ENCODE measurements around the gene MTO1.
"Not testable (repeated sequence)": the region's sequence is repeated elsewhere in the genome, so short reads cannot be mapped to it uniquely, and the experiment has no call there.

The MTO1 gene

GRCh38 chr6:73547036-73547435, 85.5 kb downstream of the MTO1 start:
- TF ChIP-seq ZNF221 (tag by site-specific recombination; IDR thresholded peaks at IDR 0.05; ENCODE audit: borderline replicate concordance) = no peak

DNA sequence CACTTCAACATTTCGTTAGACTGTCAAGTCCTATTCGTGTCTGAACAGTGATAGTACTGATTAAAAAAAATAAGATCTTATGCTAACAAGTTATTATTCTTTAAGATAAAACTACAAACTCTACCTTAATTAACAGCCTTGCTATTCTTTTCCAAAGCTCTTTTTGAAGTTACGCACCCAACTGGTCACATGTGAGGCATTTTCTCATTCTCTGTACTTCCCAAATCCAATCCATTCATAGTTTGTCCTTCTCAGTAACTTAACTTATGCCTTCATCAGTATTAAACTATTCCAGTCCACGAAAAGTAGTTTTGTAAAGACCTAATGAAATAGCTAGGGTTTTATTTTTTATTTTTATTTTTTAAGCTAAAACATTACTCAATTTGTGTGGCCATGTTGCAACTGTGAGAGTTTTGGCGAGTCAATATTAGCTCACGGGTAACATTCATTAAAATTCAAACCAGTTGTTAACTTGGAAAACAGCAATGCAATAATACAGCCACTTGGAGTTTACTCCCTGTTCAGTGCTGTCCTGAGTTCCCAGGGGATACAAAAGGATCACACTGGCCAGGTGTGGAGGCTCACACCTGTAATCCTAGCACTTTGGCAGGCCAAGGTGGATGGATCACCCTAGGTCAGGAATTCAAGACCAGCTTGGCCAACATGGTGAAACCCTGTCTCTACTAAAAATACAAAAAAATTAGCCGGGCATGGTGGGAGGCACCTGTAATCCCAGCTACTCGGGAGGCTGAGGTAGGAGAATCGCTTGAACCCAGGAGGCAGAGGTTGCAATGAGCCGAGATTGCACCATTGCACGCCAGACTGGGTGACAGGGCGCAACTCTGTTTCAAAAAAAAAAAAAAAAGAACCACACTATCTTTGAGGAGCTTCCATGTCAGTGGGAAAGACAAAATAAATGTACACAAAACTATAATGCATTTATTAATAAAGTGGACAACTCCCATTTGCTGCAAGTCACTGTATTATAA, 87.2 kb downstream of the MTO1 start:
- H3K27ac ChIP-seq (ENCODE audit: extremely low read depth, low read depth, low read length) = no peak overlapping the region
- TF ChIP-seq ZNF391 (tag by site-specific recombination; IDR thresholded peaks at IDR 0.05; ENCODE audit: borderline replicate concordance, low read depth) = no peak
- TF ChIP-seq ZNF571 (tag by site-specific recombination; IDR thresholded peaks at IDR 0.05) = no peak
- no peak for TF ChIP-seq ZBTB6 (tag by site-specific recombination; IDR thresholded peaks at IDR 0.05)
- TF ChIP-seq YY1 (tag by site-specific recombination; IDR thresholded peaks at IDR 0.05) = no peak
- no peak overlapping the region for H3K4me3 ChIP-seq (ENCODE audit: low read depth, low read length)
- H3K9me3 ChIP-seq (ENCODE audit: control insufficient read depth, insufficient read depth, low read depth, low read length) = no peaks in the 10 kb centered on the region
- CTCF ChIA-PET = interaction anchor here (0.6 to 3.5 kb wide), 11 partner anchors 8 to 103 kb away, joined by 3 to 17 read pairs (median 4); no protein-coding TSS in a partner anchor
- H3K4me1 ChIP-seq (ENCODE audit: control insufficient read depth, insufficient read depth, low read length) = no peaks in the 10 kb centered on the region
- no peaks in the 10 kb centered on the region for H3K36me3 ChIP-seq (ENCODE audit: control insufficient read depth in 2 of 2, insufficient read depth in 1 of 2, low read length in 2 of 2)
- POLR2A ChIA-PET = interaction anchor here (0.5 to 2.4 kb wide), 6 partner anchors 9 to 860 kb away, joined by 3 to 15 read pairs (median 4); partner anchors contain the start of gene EEF1A1

More at GRCh38 chr6:73547036-73547435, 85.5 kb downstream of the MTO1 start:
- Histone ChIP-seq H3K9me3 (ENCODE audit: control insufficient read depth, insufficient read depth, low read depth, low read length) (no peaks in the 10 kb centered on the region), H3K27ac (ENCODE audit: extremely low read depth, low read depth, low read length) (no peak overlapping the region), H3K4me3 (ENCODE audit: low read depth, low read length) (no peak overlapping the region), H3K4me1 (ENCODE audit: control insufficient read depth, insufficient read depth, low read length) (no peaks in the 10 kb centered on the region), H3K36me3 (ENCODE audit: control insufficient read depth in 2 of 2, insufficient read depth in 1 of 2, low read length in 2 of 2) (no peaks in the 10 kb centered on the region)
- CTCF ChIA-PET = interaction anchor here (3.5 kb wide), 1 partner anchor 64 kb away, joined by 17 read pairs; no protein-coding TSS in a partner anchor
- POLR2A ChIA-PET = interaction anchor here (2.4 kb wide), 1 partner anchor 26 kb away, joined by 15 read pairs; the partner anchor contains the start of gene EEF1A1

DNA sequence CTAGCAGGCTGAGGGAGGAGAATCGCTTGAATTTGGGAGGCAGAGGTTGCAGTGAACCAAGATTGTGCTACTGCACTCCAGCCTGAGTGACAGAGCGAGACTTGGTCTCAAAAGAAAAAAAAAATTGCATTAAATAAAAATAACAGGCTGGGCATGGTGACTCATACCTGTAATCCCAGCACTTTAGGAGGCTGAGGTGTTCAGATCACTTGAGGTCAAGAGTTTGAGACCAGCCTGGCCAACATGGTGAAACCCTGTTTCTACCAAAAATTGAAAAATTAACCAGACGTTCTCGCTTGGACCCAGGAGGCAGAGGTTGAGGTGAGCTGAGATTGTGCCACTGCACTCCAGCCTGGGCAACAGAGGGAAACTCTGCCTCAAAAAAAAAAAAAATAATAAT, 89.6 kb downstream of the MTO1 start:
- TF ChIP-seq ZSCAN16 (tag by site-specific recombination; IDR thresholded peaks at IDR 0.05) = 0 out of 2 replicates have a peak, but pooled peaks have one; percentile 63
- H3K36me3 ChIP-seq (ENCODE audit: control insufficient read depth in 2 of 2, insufficient read depth in 1 of 2, low read length in 2 of 2); H3K9me3 ChIP-seq (ENCODE audit: control insufficient read depth, insufficient read depth, low read depth, low read length); POLR2A ChIA-PET; H3K4me3 ChIP-seq (ENCODE audit: low read depth, low read length); H3K27ac ChIP-seq (ENCODE audit: extremely low read depth, low read depth, low read length); H3K4me1 ChIP-seq (ENCODE audit: control insufficient read depth, insufficient read depth, low read length): not testable (repeated sequence)
- CTCF ChIA-PET = interaction anchor here (1.4 kb wide), 1 partner anchor 242 kb away, joined by 5 read pairs; no protein-coding TSS in a partner anchor

DNA sequence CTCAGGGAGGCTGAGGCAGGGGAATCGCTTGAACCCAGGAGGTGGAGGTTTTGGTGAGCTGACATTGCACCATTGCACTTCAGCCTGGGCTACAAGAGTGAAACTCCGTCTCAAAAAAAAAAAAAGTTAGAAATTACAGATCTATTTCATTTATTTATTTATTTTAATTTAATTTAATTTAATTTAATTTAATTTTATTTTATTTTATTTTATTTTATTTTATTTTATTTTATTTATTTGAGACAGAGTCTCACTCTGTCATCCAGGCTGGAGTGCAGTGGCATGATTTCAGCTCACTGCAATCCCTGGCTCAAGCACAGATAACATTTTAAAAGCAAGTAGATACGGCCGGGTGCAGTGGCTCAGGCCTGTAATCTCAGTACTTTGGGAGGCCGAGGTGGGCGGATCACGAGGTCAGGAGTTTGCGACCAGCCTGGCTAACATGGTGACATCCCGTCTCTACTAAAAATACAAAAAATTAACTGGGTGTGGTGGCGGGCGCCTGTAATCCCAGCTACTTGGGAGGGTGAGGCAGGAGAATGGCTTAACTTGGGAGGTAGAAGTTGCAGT, 93.9 kb downstream of the MTO1 start:
- POLR2A ChIA-PET; H3K4me3 ChIP-seq (ENCODE audit: low read depth, low read length); H3K9me3 ChIP-seq (ENCODE audit: control insufficient read depth, insufficient read depth, low read depth, low read length); CTCF ChIA-PET; H3K4me1 ChIP-seq (ENCODE audit: control insufficient read depth, insufficient read depth, low read length); H3K36me3 ChIP-seq (ENCODE audit: control insufficient read depth in 2 of 2, insufficient read depth in 1 of 2, low read length in 2 of 2); H3K27ac ChIP-seq (ENCODE audit: extremely low read depth, low read depth, low read length): not testable (repeated sequence)

- Histone ChIP-seq H3K4me3 (ENCODE audit: low read depth, low read length) (no peak overlapping the region), H3K9me3 (ENCODE audit: control insufficient read depth, insufficient read depth, low read depth, low read length) (no peaks in the 10 kb centered on the region), H3K36me3 (ENCODE audit: control insufficient read depth in 2 of 2, insufficient read depth in 1 of 2, low read length in 2 of 2) (no peaks in the 10 kb centered on the region), H3K27ac (ENCODE audit: extremely low read depth, low read depth, low read length) (no peak overlapping the region), H3K4me1 (ENCODE audit: control insufficient read depth, insufficient read depth, low read length) (no peaks in the 10 kb centered on the region)
- CTCF ChIA-PET = interaction anchor here (1.1 kb wide), 1 partner anchor 8 kb away, joined by 9 read pairs; no protein-coding TSS in a partner anchor
- POLR2A ChIA-PET = interaction anchor here (0.9 to 2.6 kb wide), 2 partner anchors 9 to 36 kb away, joined by 5 to 13 read pairs; partner anchors contain the start of gene EEF1A1
- TF ChIP-seq ZNF488 (tag by site-specific recombination; IDR thresholded peaks at IDR 0.05) = no peak
- no peak for TF ChIP-seq ZSCAN18 (tag by site-specific recombination; IDR thresholded peaks at IDR 0.05)
- no peak for TF ChIP-seq YY1 (tag by site-specific recombination; IDR thresholded peaks at IDR 0.05)
- TF ChIP-seq ZNF792 (tag by site-specific recombination; IDR thresholded peaks at IDR 0.05) = no peak
- TF ChIP-seq TRIM28 (IDR thresholded peaks at IDR 0.05; ENCODE audit: borderline replicate concordance, low read length) = no peak
- TF ChIP-seq ZBTB21 (tag by site-specific recombination; IDR thresholded peaks at IDR 0.05) = no peak
- no peak for TF ChIP-seq ZNF449 (tag by site-specific recombination; IDR thresholded peaks at IDR 0.05)
These were observed 95.3 kb downstream of the MTO1 start for GRCh38 chr6:73556836-73557235.

Data from HEK293 (cell line).